NCI-H128 (cell line): ENCODE measurements around the gene ACACA.
"Not testable (repeated sequence)": the region's sequence is repeated elsewhere in the genome, so short reads cannot be mapped to it uniquely, and the experiment has no call there.

ENCODE experiments used
- DNase-seq: peaks from one replicate; lab custom pipeline; 2025; ENCODE audit not compliant: unreplicated experiment; lab: John Stamatoyannopoulos, UW

ACACA gene

DNA sequence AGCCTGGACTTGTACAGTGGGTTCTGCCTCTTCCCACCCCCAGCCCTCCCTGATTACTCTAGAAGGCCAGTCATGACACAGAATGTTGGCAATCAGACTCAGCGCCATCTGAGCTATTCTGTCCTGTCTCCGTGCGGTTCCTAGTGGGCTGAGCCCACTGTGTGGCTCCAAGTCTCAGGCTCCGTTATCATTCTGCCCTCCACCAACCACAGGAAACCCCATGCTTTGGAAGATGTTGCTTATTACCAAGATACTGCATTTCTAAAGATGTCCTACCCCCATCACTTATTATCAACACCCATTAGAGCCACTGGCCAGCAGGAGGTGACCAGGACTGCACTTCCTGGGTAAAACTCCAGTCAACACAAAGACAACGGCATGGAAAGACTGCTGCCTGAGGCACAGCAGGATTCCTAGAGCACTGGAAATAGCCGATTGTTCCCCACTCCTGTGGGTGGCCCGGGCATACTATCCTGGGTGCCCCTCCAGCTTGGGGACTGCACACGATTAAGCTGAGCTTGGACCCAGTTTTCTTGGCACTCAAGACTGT is 324.2 kb downstream of the ACACA start:
- DNase-seq, result no peak

DNA sequence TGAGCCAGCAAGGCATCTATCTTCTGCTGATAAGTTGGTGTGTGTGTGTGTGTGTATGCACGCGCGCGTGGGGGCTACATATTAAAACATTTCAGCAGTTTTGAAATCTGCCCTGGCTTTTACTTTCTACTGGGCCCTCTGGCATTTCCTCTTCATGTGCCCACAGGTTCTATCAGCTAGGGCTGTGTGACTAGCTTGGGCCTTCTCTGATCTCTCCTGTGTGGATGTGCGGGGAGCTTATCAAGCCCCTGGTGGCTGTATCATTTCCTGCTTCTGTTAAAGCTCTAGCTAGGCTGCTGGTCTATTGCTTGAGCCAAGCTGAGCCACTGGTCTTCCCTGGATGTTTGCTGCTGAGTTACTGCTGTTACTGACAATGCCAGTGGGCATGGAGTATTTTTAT is 325.3 kb downstream of the ACACA start:
- no peak for DNase-seq

DNA sequence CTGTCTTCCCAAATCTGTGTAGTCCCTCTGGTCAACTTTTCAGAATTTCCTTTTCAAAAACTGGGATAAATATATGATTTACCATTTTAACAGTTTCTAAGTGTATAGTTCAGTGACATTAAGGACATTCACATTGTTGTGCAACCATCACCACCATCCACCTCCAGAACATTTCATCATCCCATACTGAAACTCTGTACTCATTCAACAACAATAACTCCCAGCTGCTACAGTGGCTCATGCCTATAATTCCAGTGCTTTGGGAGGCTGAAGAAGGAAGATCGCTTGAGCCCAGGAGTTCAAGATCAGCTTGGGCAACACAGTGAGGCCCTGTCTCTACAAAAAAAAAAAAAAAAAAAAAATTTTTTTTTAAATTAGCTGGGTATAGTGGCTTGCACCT is 326.9 kb downstream of the ACACA start:
- DNase-seq, result no peak

DNA sequence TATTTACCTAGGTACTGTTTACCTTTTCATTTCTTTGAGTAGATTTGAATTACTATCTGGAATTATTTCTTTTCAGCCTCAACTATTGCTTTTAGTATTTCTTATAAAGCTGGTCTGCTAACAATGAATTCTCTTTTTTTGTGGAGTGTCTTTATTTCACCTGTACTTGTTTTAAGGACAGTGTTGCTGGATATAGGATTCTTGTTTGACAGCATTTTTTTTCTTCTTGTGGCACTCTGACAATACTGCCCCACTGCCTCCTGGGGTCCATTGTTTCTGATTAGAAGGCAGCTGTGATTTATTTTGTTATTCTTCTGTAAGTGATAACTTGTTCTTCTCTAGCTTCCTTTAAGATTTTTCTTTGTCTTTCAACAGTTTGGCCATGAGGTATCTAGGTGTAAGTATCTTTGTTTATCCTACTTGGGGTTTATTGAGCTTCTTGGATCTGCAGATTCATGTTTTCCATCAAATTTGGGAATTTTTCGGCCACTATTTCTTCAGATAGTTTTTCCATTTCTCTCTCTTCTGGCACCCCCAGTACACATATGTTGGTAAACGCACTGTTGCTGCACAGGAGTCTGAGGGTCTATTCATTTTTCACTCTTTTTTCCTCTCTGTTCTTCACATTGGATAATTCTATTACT is 327.4 kb downstream of the ACACA start:
- no peak for DNase-seq

DNA sequence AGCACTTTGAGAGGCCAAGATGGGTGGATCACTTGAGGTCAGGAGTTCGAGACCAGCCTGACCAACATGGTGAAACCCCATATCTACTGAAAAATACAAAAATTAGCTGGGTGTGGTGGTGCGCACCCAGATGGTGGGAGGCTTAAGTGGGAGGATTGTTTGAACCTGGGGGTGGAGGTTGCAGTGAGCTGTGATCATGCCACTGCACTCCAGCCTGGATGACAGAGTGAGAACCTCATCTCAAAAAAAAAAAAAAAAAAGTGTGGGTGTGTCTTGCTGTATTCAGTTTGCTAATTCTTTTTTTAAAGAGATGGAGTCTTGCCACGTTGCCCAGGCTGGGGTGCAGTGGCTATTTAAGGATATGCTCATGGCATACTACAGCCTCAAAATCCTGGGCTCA is 333.2 kb downstream of the ACACA start:
- DNase-seq, result not testable (repeated sequence)

DNA sequence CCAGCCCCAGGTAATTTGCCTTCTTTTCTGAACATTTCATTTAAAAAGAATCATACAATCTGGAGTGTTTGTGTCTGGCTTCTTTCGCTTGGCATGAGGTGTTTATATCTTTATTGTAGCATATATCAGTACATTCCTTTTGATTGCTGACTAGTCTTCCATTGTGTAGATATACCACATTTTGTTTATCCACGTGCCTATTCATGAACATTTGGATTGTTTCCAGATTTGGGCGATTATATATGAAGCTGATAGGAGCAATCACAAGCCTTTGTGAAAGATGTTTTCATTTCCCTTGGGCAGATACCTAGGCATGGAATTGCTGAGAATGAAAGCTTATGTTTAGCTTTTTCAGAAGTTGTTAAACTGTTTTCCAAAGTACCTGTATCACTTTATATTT is 337.5 kb downstream of the ACACA start:
- no peak for DNase-seq

DNA sequence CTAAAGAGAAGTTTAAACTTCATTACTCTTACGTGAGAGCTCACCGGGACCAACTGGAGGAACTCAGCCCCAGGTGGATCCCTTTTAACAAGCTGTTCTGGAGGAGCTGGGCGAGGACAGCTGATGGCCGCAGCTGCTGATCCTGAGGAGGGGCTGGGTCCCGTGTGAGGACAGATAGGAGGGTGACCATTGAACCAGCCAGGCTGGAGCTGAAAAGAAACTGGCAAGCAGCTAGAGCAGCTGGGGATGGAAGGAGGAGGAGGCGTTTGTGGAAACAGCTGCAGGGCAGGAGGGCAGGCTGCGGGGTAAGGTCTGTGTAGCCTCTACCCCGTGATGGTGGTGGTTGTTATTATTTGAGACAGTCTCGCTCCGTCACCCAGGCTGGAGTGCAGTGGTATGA is 338.4 kb downstream of the ACACA start:
- no peak for DNase-seq

DNA sequence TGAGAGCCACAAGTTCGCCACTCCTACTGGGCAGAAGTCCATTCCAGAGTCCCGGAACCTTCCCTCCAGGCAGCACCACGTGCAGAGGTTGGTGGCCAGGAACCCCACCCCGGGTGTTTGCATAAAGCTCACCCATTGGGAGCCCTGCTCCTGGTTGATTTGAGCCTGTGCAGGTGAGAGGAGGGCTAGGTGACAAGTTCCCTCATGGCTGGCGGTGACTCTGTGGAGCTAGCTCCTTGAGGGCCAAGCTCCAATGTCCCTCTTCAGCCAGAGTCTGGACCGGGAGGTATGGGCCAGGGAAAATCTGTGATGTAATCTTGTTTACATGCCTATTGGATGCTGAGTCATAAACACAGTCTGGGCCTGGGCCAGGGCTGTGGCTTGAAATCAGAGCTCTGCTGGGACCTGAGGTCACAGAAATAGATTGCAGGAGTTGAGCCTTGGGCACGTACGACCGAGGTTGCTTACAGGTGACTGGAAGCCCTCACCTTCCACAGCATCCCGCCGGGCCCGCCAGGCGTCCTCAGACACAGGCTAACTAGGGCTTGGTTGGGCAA is 339.0 kb downstream of the ACACA start:
- no peak for DNase-seq

DNA sequence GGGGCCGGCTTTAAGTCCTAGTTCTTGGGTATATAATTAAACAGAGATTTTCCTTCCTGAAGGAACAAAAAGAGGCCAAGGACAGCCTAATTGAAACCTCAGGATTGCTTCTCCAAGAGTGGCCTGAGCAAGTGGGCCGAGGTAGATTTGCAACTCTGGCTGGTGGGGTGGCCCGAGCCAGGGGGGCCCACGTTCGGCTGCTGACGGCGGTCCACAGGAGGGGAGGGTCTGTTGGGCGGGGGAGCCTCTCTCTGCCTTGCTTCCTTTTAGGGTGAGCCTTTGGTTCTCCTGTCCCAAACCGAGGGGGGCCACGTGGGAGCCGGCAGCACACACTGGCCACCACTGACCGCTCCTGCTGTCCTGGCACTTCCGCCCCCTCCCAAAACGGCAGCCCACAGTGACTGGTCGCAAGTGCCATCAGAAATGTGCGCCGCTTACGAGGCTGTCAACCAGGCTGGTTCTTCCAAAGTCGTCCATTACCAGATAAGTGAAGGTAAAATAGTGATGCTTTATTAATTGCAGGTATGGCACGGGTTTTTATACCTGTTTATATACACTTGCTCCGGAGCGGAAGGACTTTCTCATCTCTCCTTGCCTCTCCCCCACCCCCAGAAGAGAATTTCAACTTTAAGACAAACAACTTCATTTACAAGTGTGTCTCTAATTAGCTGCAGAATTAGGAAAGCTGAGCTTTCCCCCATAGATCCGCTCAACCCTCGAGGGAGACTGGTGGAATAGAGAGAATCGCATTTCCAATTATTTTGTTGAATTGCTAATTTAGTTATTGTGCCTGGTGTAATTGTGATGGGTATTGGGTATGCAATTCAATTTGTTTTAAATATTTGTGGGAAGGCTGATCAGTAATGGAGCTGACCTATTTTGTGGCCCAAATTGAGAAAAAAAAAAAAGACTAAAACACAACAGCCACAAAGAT is 340.0 kb downstream of the ACACA start:
- no peak for DNase-seq

DNA sequence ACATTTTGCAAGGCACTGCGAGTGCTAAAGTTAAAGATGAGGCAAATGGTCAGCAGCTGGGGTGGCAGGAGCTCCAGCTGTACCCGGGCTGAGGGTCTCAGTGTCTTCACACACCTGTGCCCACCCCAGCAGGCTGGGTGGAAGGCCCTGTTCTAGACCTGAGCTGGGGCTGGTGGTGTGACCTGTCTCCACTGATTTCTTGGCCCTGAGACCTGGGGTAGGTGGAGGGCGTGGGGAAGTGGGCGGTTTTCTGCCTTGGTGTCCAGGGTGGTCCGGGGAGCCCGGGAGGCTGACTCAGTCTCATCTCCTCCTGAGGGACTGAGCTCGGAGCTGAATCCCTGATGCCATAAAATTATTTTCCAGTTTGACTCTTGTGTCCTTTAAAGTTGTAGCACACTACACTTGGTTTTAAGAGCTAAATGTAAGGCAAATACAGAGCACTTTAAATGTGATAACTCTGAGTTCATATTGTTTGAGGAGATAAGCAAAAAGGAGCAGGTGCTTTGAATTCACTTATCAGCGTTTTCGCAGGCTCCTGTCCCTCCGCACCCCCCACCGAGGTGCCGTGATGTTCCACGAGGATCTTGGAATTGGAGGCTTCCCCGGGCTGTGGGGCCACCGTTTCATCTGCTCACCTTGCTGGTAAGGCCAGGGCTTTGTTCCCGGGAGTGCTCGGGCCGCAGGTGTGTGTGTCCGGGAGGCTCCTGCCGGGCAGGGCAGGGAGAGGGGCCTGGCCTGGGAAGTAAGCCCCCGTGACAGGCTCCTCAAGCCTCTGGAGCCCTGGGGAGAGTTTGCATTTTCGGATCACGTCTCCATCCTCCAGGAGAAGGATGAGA is 340.9 kb downstream of the ACACA start:
- no peak for DNase-seq

DNA sequence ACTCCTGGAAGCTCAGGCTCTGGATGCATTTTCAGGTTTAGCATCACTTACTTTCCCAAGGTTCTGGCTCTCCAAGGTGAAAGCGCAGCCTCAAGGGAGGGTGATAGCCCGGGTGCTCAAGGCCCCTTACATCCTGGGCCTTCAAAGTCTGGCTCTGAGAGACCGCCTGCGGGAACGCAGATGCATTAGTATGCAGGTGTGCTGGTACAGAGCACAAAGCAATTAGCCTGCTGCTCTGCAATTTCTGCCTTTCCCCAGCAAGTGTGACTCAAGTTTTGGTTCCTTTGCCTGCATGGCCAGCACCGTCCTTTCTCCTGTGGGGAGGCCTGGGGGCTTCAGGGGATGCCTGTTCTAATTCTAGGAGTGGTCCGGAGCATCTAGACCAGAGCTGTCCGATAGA is 341.7 kb downstream of the ACACA start:
- no peak for DNase-seq

DNA sequence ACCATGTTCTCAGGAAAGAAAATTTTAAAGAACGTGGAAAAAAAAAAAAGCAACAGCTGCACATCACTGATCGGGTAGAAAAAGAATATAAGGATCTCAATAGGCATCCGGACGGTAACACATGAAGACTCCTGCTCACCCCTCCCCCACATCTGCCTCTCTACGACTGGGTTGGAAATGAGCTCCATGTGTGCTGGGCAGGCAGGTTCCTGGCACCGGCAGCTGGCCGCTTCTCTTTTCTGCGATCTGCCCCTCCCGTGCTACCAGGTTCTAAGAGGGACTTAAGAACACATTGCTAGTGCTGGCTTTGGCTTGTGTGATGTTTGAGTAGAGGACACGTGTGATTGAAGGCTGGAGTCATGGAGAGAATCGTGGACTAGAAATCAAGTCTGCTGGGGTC is 342.4 kb downstream of the ACACA start:
- DNase-seq, result no peak

DNA sequence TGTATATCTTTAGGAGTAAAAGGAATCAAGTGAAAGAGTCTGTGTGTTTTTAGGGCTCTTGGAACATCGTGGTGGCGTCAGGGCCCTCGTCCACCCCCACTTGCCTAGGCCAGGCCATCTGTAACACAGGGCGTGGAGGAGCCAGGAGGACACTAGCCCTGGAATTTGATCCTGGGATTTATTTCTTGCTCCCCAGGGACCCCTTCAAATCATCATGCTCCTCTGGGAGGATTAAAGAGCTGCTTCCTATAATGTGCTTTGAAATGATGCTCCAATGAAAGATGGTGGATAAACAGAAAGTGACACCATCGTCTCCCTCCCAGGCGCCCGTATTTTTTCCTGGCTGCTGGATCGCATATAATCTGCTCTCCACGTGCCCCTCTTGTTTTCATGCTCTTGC is 344.6 kb downstream of the ACACA start:
- no peak for DNase-seq

DNA sequence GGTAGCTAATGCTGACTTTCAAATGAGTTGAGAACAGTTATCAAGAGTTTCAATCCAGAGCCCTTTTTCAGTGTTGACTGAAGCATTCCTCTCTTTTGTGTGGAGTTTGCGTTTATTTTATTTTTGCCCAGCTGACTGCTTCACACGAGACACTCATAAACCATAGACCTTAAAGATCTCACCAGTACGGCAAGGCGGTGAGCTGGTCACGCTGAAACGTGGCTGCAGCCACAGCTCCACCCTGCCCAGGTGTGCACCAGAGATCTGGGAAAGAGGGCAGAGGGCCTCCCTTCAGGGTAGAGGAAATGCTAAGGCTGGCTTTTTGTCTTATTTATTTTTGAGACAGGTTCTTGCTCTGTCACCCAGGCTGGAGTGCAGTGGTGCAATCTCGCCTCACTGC is 345.7 kb downstream of the ACACA start:
- no peak for DNase-seq

DNA sequence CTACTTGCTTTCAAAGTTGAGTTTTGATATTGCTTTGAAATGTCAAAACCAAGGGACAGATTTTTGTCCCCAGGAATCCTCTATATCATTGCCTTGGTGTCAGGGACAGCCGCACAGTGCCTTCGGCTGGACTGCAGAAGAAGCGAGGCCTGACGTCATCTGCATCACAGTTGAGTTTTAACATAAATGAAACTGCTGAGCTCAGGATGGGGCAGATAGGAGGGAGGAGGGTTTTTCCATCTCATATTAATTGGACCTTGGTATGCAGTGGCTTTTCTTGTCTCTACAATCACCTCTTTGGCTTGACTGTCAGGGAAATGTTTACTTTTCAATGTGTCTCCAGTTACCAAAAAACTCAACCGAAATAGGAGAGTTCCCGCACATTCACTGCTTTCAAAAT is 346.5 kb downstream of the ACACA start:
- DNase-seq, result no peak

DNA sequence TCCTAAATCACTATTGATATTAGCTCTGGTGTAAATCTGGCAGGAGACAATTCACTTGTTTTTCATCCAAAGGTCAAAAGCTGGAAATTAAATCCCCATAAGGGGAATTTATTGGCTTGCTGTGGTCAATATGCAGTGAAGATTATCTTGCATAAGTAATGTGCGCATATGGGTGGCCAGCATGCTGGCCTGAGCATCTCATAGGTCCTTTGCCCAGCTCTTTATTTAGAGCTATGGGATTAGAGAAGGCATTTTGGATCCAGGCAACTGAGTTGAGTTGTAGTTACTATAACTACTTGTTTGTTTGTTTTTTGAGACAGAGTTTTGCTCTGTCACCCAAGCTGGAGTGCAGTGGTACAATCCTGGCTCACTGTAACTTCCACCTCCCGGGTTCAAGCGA is 347.1 kb downstream of the ACACA start:
- DNase-seq, result no peak

DNA sequence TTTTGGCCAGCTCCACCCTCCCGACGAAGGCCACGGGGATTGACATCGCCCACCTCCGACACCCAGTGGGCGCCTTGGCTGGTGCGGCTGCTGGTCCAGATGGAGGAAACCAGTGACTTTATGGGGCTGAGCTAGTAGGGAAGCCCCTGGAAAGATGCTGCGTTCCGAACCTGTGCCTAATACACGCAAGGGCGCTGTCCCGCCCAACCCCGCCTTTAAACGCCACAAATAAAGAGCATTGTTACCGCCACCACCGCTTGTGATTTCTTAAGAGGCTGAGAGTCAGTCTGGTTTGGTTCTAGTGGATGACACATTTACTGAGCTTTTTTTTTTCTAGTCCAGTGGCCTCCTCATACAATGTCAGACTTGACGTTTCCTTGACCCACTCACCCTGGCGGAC is 350.0 kb downstream of the ACACA start:
- DNase-seq, result no peak

DNA sequence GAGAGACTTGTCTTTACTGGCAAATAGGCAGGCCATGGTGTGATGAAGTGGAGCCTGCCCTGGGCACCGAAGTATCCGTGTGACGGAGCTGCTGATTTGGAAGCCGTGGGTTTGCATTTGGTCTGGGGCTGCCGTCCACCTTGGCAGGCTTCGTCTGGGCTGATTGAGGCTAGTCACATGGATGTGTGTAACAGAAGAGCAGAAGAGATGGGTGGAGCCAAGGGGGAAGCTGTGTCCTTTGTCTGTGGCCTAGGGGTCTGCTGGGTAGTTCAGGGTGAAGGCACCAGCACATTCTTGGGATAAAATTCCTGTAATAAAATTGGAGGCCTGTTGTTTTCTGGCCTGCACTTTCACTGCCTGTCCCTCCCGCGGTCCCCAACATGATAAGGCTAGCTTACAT is 351.7 kb downstream of the ACACA start:
- no peak for DNase-seq

DNA sequence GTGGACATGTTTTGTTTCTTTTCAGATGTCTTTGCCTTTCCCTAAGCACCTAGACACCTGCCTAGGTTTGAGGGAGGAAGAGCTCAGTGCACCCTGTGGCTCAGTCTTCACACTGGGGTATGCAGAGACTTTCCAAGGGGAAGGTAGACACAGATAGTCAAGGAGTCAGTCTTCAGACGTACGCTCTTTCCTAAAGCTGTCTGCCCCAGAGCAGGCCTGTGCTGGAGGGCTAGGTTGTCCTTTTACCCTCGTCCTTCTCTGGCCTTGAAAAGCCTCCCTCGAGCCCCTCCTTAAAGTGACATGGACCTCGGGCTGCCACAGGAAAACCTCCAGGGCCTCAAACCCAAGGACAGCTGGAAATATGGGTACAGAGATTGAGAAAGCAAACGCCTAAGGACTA is 354.2 kb downstream of the ACACA start:
- DNase-seq, result no peak

DNA sequence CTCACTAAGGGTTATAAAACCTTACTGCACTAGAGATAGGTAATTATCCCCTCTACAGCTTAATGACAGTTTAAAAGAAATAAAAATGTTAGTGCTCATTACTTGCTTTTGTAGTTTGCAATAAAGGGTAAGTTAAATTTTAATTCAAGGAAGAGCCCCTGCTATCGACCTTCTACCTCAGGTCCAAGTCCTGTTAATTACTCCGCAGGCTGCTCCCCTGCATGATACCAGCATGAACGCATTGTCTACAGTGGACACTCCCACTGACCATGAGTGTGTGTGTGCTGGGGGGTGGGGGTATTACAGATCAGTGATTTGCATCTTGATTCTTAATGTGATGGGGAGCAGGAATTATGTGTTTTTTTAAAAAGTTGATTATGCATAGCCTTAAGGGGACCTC is 354.8 kb downstream of the ACACA start:
- DNase-seq, result no peak

DNA sequence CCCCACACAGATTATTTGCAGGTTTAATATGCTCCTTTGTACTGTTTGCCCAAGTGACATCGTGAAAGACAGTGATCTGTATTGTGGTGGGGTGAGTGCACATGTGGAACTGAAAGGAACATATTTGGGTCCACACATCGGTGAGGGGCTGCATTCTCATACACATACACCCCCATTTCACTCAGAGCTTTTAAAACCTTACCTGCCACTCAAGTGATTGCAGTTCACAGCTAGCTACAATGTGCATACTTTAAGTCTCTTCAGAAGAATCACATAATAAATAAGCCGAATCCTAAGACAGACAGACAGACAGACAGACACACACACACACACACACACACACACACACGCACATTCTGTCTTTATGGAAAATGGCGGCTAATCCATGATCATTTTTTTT is 355.3 kb downstream of the ACACA start:
- no peak for DNase-seq
